ENCODE measurements around the gene ACVR1B. TPM values are rescaled to one million over a fixed set of nuclear protein-coding genes. Genes with fewer than 3 reads are reported as not detected.

The ACVR1B gene
- total RNA-seq = 8.7 and 10.6 TPM in 2 replicates
- 3.2 TPM for total RNA-seq (2013)
- polyA plus RNA-seq = 3.2 and 3.4 TPM in 2 replicates
- 5.3 and 8.2 TPM in 2 replicates for polyA minus RNA-seq

DNA sequence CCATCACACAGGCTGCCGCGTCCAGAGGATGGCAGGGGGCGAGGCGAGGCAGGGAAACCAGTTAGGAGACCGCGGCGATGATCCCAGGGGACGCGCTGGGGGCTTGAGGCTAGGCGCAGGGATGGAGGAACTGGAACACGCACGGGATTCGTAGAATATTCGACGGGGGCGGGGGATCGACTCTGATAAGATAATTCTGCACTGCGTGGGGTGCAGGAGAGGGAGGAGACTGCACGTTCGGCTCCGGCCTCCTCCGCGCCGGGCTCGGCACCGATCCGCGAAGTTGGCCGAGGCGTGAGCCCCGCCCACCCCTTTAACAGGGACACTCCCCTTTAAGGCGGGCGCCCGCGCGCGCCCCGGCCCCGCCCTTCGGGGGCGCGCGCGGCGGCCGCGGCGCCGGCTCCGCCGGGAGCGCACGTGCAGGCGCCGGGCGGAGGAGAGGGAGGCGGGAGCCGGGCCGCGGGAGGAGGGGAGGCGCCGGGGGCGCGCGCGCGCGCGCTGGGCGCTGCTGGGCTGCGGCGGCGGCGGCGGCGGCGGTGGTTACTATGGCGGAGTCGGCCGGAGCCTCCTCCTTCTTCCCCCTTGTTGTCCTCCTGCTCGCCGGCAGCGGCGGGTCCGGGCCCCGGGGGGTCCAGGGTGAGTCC is at the start of gene ACVR1B:
ACVR1B (plus strand) TSS at position 501 of the 644 bp plus-strand sequence; CDS start at position 546, 45 bp downstream.
- ATAC-seq (ENCODE audit: low read depth) (peak; percentile 93), DNase-seq (peak; percentile 90)
- H3K79me2 ChIP-seq (ENCODE audit: control insufficient read depth, insufficient read depth, low read length) = no peaks in the 10 kb centered on the region
- H3K9me3 Mint-ChIP-seq (ENCODE audit: insufficient read depth) = no peaks in the 10 kb centered on the region
- peak within 1 kb of the TSS; percentile 97 for H3K4me3 Mint-ChIP-seq
- peak within 1 kb of the TSS; percentile 6 to 60 for H3K27ac ChIP-seq (ENCODE audit: low read length in 2 of 2)
- peak within 1 kb of the TSS; percentile 95 for H3K4me2 ChIP-seq (replicated peaks; ENCODE audit: low read depth, low read length, poor library complexity, severe bottlenecking)
- intact Hi-C loops (cut with micrococcal nuclease) = loop anchor here (1.0 to 5.0 kb wide), 4 partner anchors 55 to 1056 kb away; partner anchors contain the start of genes EIF4B and TAMALIN
- H4K20me1 ChIP-seq (ENCODE audit: control insufficient read depth, insufficient read depth, low read length, poor library complexity, severe bottlenecking) = no peaks in the 10 kb centered on the region
- H3K9ac ChIP-seq (ENCODE audit: low read length) = peak within 1 kb of the TSS; percentile 75
- TF ChIP-seq EZH2 (IDR thresholded peaks at IDR 0.05; ENCODE audit: borderline replicate concordance, insufficient read depth, low read depth, low read length, poor library complexity, severe bottlenecking) = no peak
- TF ChIP-seq, protein P1, sequence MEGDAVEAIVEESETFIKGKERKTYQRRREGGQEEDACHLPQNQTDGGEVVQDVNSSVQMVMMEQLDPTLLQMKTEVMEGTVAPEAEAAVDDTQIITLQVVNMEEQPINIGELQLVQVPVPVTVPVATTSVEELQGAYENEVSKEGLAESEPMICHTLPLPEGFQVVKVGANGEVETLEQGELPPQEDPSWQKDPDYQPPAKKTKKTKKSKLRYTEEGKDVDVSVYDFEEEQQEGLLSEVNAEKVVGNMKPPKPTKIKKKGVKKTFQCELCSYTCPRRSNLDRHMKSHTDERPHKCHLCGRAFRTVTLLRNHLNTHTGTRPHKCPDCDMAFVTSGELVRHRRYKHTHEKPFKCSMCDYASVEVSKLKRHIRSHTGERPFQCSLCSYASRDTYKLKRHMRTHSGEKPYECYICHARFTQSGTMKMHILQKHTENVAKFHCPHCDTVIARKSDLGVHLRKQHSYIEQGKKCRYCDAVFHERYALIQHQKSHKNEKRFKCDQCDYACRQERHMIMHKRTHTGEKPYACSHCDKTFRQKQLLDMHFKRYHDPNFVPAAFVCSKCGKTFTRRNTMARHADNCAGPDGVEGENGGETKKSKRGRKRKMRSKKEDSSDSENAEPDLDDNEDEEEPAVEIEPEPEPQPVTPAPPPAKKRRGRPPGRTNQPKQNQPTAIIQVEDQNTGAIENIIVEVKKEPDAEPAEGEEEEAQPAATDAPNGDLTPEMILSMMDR (IDR thresholded peaks at IDR 0.05) = no peak
- H3K27me3 Mint-ChIP-seq = peaks cover 27% of the 10 kb centered on the region
- peak within 1 kb of the TSS; percentile 48 to 80 (median 75) for H3K4me3 ChIP-seq (ENCODE audit: control extremely low read depth in 1 of 5, extremely low read depth in 1 of 5, insufficient read depth in 1 of 5, low read depth in 2 of 5, low read length in 4 of 5)
- no peaks in the 10 kb centered on the region for H3K9me3 ChIP-seq (ENCODE audit: control extremely low read depth in 1 of 3, control insufficient read depth in 2 of 3, insufficient read depth in 1 of 3, low read length in 2 of 3)
- H2AFZ ChIP-seq (ENCODE audit: insufficient read depth, low read depth, low read length, poor library complexity, severe bottlenecking) = peak within 1 kb of the TSS; percentile 87
- H3K27me3 ChIP-seq (replicated peaks in 1 of 4; ENCODE audit: control extremely low read depth in 1 of 4, control insufficient read depth in 3 of 4, insufficient read depth in 4 of 4, low read length in 3 of 4) = peaks cover 0 to 28% (median 6%) of the 10 kb centered on the region in 4 experiments
- no peaks in the 10 kb centered on the region for H3K36me3 ChIP-seq (replicated peaks in 1 of 2; ENCODE audit: control extremely low read depth in 1 of 2, control insufficient read depth in 1 of 2, extremely low read depth in 1 of 2, insufficient read depth in 2 of 2, low read length in 1 of 2)
- under 1% methylated on average over 84 of the region's 86 CpGs for WGBS (ENCODE audit: insufficient coverage)
- peaks cover 26% of the 10 kb centered on the region for H3K4me1 Mint-ChIP-seq
- peaks cover 9 to 18% of the 10 kb centered on the region in 2 donors for H3K4me1 ChIP-seq (ENCODE audit: control insufficient read depth in 2 of 2, insufficient read depth in 2 of 2, low read length in 2 of 2)
- ChIA-PET POLR2A (no interaction called here), CTCF (no interaction called here)
- H3K27ac Mint-ChIP-seq = peak within 1 kb of the TSS; percentile 80

DNA sequence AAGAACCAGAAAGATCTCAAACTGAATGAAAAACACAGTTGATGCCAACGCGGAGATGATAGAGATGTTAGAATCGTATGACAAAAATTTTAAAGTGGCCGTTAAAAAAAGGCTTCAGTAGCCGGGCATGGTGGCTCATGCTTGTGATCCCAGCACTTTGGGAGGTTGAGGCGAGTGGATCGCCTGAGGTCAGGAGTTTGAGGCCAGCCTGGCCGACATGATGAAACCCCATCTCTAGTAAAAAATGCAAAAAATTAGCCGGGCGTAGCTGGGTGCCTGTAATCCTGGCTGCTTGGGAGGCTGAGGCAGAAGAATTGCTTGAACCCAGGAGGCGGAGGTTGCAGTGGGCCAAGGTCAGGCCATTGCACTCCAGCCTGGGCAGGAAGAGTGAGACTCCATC is 49.6 kb upstream of the ACVR1B start:
- Histone ChIP-seq H3K79me2 (ENCODE audit: control insufficient read depth, insufficient read depth, low read length) (no peaks in the 10 kb centered on the region), H3K36me3 (replicated peaks in 1 of 2; ENCODE audit: control extremely low read depth in 1 of 2, control insufficient read depth in 1 of 2, extremely low read depth in 1 of 2, insufficient read depth in 2 of 2, low read length in 1 of 2) (no peaks in the 10 kb centered on the region), H4K20me1 (ENCODE audit: control insufficient read depth, insufficient read depth, low read length, poor library complexity, severe bottlenecking) (no peaks in the 10 kb centered on the region), H3K27me3 (replicated peaks in 1 of 4; ENCODE audit: control extremely low read depth in 1 of 4, control insufficient read depth in 3 of 4, insufficient read depth in 4 of 4, low read length in 3 of 4) (peaks cover 0 to 19% (median 4%) of the 10 kb centered on the region in 4 experiments), H3K27ac (ENCODE audit: low read length in 2 of 2) (no peak overlapping the region), H3K9me3 (ENCODE audit: control extremely low read depth in 1 of 3, control insufficient read depth in 2 of 3, insufficient read depth in 1 of 3, low read length in 2 of 3) (peaks cover 0 to 4% (median 0%) of the 10 kb centered on the region in 3 donors), H3K4me2 (replicated peaks; ENCODE audit: low read depth, low read length, poor library complexity, severe bottlenecking) (no peak overlapping the region), H3K4me3 (ENCODE audit: control extremely low read depth in 1 of 5, extremely low read depth in 1 of 5, insufficient read depth in 1 of 5, low read depth in 2 of 5, low read length in 4 of 5) (no peak overlapping the region), H3K9ac (ENCODE audit: low read length) (no peak overlapping the region), H3K4me1 (ENCODE audit: control insufficient read depth in 2 of 2, insufficient read depth in 2 of 2, low read length in 2 of 2) (no peaks in the 10 kb centered on the region), H2AFZ (ENCODE audit: insufficient read depth, low read depth, low read length, poor library complexity, severe bottlenecking) (no peak overlapping the region)
- no peak for TF ChIP-seq EZH2 (IDR thresholded peaks at IDR 0.05; ENCODE audit: borderline replicate concordance, insufficient read depth, low read depth, low read length, poor library complexity, severe bottlenecking)
- TF ChIP-seq, protein P1 (IDR thresholded peaks at IDR 0.05) = no peak
- H3K27ac Mint-ChIP-seq = no peak overlapping the region
- H3K9me3 Mint-ChIP-seq (ENCODE audit: insufficient read depth) = no peaks in the 10 kb centered on the region
- POLR2A ChIA-PET = no interaction called here
- intact Hi-C loops (cut with micrococcal nuclease) = no loop called here
- 96% methylated on average over 10 of the region's 11 CpGs for WGBS (ENCODE audit: insufficient coverage)
- no peak overlapping the region for H3K4me3 Mint-ChIP-seq
- no peaks in the 10 kb centered on the region for H3K4me1 Mint-ChIP-seq
- H3K27me3 Mint-ChIP-seq = peaks cover 25% of the 10 kb centered on the region
- ATAC-seq (ENCODE audit: low read depth) (no peak), DNase-seq (no peak)
- CTCF ChIA-PET = no interaction called here

All from B cell (primary cell).